ENCODE measurements around the gene GAA. TPM values are rescaled to one million over a fixed set of nuclear protein-coding genes. Genes with fewer than 3 reads are reported as not detected.

Gene GAA
- total RNA-seq, 2 donors from 2014 or later: 63.0 to 93.9 TPM

DNA sequence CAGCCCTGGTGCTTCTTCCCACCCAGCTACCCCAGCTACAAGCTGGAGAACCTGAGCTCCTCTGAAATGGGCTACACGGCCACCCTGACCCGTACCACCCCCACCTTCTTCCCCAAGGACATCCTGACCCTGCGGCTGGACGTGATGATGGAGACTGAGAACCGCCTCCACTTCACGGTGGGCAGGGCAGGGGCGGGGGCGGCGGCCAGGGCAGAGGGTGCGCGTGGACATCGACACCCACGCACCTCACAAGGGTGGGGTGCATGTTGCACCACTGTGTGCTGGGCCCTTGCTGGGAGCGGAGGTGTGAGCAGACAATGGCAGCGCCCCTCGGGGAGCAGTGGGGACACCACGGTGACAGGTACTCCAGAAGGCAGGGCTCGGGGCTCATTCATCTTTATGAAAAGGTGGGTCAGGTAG, 3.6 kb downstream of the GAA start:
- Histone ChIP-seq H3K4me1 (peaks cover 10% of the 10 kb centered on the region), H3K36me3 (replicated peaks in 1 of 2; ENCODE audit: insufficient read depth in 1 of 2, low read depth in 2 of 2) (no peaks in the 10 kb centered on the region), H3K27ac (no peak overlapping the region), H3K9me3 (no peaks in the 10 kb centered on the region), H3K4me3 (no peak overlapping the region), H3K27me3 (no peaks in the 10 kb centered on the region)
- intact Hi-C loops (cut with DNase I): no loop called here
- DNase-seq (no peak), ATAC-seq (no peak)
- whole genome bisulfite sequencing, 2 donors: 81 to 84% methylated on average over 16 to 18 of the region's 18 CpGs
- TF ChIP-seq POLR2A (IDR thresholded peaks at IDR 0.05): no peak
- TF ChIP-seq CTCF (IDR thresholded peaks at IDR 0.05): no peak

DNA sequence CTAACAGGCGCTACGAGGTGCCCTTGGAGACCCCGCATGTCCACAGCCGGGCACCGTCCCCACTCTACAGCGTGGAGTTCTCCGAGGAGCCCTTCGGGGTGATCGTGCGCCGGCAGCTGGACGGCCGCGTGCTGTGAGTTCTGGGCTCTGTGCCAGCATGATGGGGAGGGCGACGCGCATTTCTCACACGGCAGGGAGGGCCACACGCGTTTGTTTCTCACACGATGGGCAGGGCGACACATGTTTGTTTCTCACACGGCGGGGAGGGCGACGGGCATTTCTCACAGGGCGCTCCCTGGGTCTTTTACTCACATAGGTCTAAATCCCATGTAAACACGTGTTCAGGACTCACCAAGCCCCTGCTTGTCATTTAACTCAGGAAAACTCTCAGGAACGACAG, 4.4 kb downstream of the GAA start:
- Histone ChIP-seq H3K27me3 (no peaks in the 10 kb centered on the region), H3K27ac (no peak overlapping the region), H3K4me1 (peaks cover 10% of the 10 kb centered on the region), H3K9me3 (no peaks in the 10 kb centered on the region), H3K4me3 (no peak overlapping the region), H3K36me3 (replicated peaks in 1 of 2; ENCODE audit: insufficient read depth in 1 of 2, low read depth in 2 of 2) (no peaks in the 10 kb centered on the region)
- TF ChIP-seq CTCF (IDR thresholded peaks at IDR 0.05) (no peak), POLR2A (IDR thresholded peaks at IDR 0.05) (no peak)
- no peak for ATAC-seq
- WGBS, 2 donors: 36 to 42% methylated on average over 15 to 28 of the region's 29 CpGs
- peak in 1 of 4 donors; percentile 88 for DNase-seq
- intact Hi-C loops (cut with DNase I): no loop called here

DNA sequence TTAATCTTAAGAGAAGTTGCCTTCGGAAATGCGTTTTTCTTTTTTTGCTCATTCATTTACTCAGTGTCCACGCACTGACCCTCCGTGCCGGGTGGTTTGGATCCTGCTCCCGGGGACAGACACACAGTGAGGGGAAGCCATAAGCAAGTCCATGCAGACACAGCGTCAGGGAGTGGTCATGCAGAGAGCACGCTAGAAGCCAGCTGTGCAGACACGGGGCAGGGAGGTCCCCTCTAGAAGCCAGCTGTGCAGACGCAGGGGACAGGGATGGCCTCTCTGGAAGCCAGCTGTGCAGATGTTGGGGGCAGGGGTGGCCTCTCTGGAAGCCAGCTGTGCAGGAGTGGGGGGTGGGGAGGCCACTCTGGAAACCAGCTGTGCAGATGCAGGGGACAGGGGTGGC, 4.8 kb downstream of the GAA start:
- H3K9me3 ChIP-seq: no peaks in the 10 kb centered on the region
- no peak for DNase-seq
- no peak for TF ChIP-seq CTCF (IDR thresholded peaks at IDR 0.05)
- TF ChIP-seq POLR2A (IDR thresholded peaks at IDR 0.05): no peak
- no peak overlapping the region for H3K27ac ChIP-seq
- no peak for ATAC-seq
- no peaks in the 10 kb centered on the region for H3K27me3 ChIP-seq
- H3K36me3 ChIP-seq (replicated peaks in 1 of 2; ENCODE audit: insufficient read depth in 1 of 2, low read depth in 2 of 2): no peaks in the 10 kb centered on the region
- intact Hi-C loops (cut with DNase I): no loop called here
- H3K4me3 ChIP-seq: no peak overlapping the region
- WGBS, 2 donors: 79 to 85% methylated on average over 10 of the region's 10 CpGs
- H3K4me1 ChIP-seq: peaks cover 10% of the 10 kb centered on the region

- intact Hi-C loops (cut with DNase I): no loop called here
- 80 to 84% methylated on average over 12 of the region's 12 CpGs for whole genome bisulfite sequencing, 2 donors
- no peak for TF ChIP-seq CTCF (IDR thresholded peaks at IDR 0.05)
- no peak for TF ChIP-seq POLR2A (IDR thresholded peaks at IDR 0.05)
- no peak for DNase-seq
- Histone ChIP-seq H3K4me1 (peaks cover 10% of the 10 kb centered on the region), H3K36me3 (replicated peaks in 1 of 2; ENCODE audit: insufficient read depth in 1 of 2, low read depth in 2 of 2) (no peaks in the 10 kb centered on the region), H3K27me3 (no peaks in the 10 kb centered on the region), H3K27ac (no peak overlapping the region), H3K4me3 (no peak overlapping the region), H3K9me3 (no peaks in the 10 kb centered on the region)
- ATAC-seq: no peak
These were observed 5.4 kb downstream of the GAA start for GRCh38 chr17:80106751-80107150.

DNA sequence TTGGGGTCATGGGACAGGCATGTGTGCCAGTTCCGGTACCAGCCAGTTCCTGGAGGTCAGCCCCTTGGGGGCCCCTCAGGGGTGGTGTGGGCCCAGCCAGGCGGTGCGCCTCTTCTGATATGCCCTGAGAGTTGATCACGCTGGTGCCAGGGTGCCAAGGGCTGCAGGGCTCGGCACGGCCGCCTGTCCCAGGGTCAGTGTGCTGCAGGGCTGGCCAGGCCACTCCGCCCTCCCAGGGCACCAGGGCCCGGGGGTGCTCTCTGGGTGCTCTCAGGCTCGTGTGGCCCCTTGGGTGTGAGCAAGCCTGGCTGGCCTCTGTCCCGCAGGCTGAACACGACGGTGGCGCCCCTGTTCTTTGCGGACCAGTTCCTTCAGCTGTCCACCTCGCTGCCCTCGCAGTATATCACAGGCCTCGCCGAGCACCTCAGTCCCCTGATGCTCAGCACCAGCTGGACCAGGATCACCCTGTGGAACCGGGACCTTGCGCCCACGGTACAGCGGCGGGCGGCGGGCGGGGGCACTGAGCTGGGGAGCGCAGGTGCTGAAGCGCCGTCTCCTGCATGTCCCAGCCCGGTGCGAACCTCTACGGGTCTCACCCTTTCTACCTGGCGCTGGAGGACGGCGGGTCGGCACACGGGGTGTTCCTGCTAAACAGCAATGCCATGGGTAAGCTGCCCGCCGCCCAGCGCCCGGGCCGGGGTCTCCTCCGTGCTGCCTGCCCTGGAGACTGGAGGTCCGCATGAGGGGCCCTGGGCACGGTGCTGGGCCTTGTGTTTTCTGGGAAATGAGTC, 6.0 kb downstream of the GAA start:
- intact Hi-C loops (cut with DNase I): no loop called here
- no peaks in the 10 kb centered on the region for H3K27me3 ChIP-seq
- ATAC-seq (no peak), DNase-seq (no peak)
- H3K27ac ChIP-seq: no peak overlapping the region
- WGBS, 2 donors: 84 to 92% methylated on average over 5 to 44 of the region's 46 CpGs
- H3K4me1 ChIP-seq: peaks cover 3% of the 10 kb centered on the region
- H3K4me3 ChIP-seq: no peak overlapping the region
- H3K36me3 ChIP-seq (replicated peaks in 1 of 2; ENCODE audit: insufficient read depth in 1 of 2, low read depth in 2 of 2): no peaks in the 10 kb centered on the region
- H3K9me3 ChIP-seq: no peaks in the 10 kb centered on the region
- no peak for TF ChIP-seq CTCF (IDR thresholded peaks at IDR 0.05)

Measured in body of pancreas (tissue), 4 donors.